ENCODE data around the gene RHEBL1. TPM values are rescaled to one million over a fixed set of nuclear protein-coding genes. Genes with fewer than 3 reads are reported as not detected.

RHEBL1 gene
- total RNA-seq, 2 experiments from 2014 or later = 5.1 to 6.0 TPM

DNA sequence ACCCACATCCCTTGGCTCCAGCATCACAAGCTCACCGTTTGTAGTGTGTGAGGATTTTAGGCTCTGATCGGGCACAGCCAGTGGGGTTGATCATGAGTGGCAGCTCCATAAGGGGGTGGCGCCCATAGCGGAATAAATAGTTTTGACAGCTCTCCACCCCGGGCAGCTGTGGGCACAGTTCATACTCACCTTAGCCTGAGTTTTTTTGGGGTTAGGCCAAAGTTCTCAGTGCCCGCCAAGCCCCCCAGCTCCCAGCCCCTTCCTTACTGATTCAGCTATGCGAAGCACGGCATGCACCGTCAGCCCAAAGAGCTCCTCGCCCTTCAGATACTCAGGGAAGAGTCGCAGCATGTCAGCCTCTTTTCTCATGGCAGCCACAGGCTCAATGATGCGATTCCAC, 45.2 kb downstream of the RHEBL1 start:
- ChIA-PET CTCF (interaction anchor here (2.0 kb wide), 1 partner anchor 36 kb away, joined by 4 read pairs; no protein-coding TSS in a partner anchor), POLR2A (no interaction called here)
- H3K36me3 Mint-ChIP-seq (ENCODE audit: low read depth) = peaks cover 81% of the 10 kb centered on the region
- TF ChIP-seq, protein P1, sequence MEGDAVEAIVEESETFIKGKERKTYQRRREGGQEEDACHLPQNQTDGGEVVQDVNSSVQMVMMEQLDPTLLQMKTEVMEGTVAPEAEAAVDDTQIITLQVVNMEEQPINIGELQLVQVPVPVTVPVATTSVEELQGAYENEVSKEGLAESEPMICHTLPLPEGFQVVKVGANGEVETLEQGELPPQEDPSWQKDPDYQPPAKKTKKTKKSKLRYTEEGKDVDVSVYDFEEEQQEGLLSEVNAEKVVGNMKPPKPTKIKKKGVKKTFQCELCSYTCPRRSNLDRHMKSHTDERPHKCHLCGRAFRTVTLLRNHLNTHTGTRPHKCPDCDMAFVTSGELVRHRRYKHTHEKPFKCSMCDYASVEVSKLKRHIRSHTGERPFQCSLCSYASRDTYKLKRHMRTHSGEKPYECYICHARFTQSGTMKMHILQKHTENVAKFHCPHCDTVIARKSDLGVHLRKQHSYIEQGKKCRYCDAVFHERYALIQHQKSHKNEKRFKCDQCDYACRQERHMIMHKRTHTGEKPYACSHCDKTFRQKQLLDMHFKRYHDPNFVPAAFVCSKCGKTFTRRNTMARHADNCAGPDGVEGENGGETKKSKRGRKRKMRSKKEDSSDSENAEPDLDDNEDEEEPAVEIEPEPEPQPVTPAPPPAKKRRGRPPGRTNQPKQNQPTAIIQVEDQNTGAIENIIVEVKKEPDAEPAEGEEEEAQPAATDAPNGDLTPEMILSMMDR (IDR thresholded peaks at IDR 0.05) = no peak
- Histone ChIP-seq H3K4me3 (ENCODE audit: low read length) (no peak overlapping the region), H3K27ac (ENCODE audit: low read depth in 1 of 2, low read length in 2 of 2) (no peak overlapping the region), H3K4me1 (ENCODE audit: insufficient read depth, low read length) (peaks cover 6% of the 10 kb centered on the region), H3K9me3 (ENCODE audit: control insufficient read depth in 1 of 2, insufficient read depth in 1 of 2, low read length in 2 of 2) (no peaks in the 10 kb centered on the region), H3K27me3 (ENCODE audit: control insufficient read depth in 1 of 2, insufficient read depth in 2 of 2, low read length in 2 of 2) (no peaks in the 10 kb centered on the region), H3K36me3 (ENCODE audit: insufficient read depth, low read length) (peaks cover 88% of the 10 kb centered on the region)
- DNase-seq (peak in 1 of 14 experiments; percentile 16), ATAC-seq (ENCODE audit: poor library complexity) (no peak)
- intact Hi-C loops (cut with DNase I, micrococcal nuclease) = loop anchor here in 1 of 2 experiments (2.0 kb wide), 1 partner anchor 20 kb away; no protein-coding TSS in a partner anchor
- H3K27me3 Mint-ChIP-seq = no peaks in the 10 kb centered on the region
- H3K4me3 Mint-ChIP-seq = no peak overlapping the region
- H3K9me3 Mint-ChIP-seq = no peaks in the 10 kb centered on the region
- H3K27ac Mint-ChIP-seq = peak overlapping the region; percentile 74
- H3K4me1 Mint-ChIP-seq (ENCODE audit: low read depth) = peaks cover 6% of the 10 kb centered on the region

DNA sequence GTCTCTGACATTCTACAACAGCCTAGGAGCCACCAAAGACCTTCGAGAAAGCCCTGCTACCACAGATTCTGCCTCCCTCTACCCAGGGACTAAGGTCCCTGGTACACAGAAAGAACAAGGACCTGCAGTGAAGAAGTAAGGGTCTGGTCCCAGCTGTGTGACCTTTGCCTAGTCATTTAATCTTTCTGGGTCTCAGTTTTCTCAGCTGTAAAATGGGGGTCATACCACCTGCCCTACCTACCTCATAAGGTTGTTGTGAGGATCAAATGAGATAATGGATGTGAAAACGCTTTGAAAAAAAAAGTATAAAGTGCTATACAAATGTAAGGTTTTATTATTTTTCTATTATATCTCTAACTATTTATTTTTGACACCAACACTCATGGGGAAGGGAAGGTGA, 46.0 kb downstream of the RHEBL1 start:
- Histone ChIP-seq H3K4me3 (ENCODE audit: low read length) (no peak overlapping the region), H3K27ac (ENCODE audit: low read depth in 1 of 2, low read length in 2 of 2) (no peak overlapping the region), H3K4me1 (ENCODE audit: insufficient read depth, low read length) (peaks cover 13% of the 10 kb centered on the region), H3K27me3 (ENCODE audit: control insufficient read depth in 1 of 2, insufficient read depth in 2 of 2, low read length in 2 of 2) (no peaks in the 10 kb centered on the region), H3K9me3 (ENCODE audit: control insufficient read depth in 1 of 2, insufficient read depth in 1 of 2, low read length in 2 of 2) (no peaks in the 10 kb centered on the region), H3K36me3 (ENCODE audit: insufficient read depth, low read length) (peaks cover 80% of the 10 kb centered on the region)
- ATAC-seq (ENCODE audit: poor library complexity) (no peak), DNase-seq (no peak)
- CTCF ChIA-PET = interaction anchor here (2.0 kb wide), 1 partner anchor 36 kb away, joined by 4 read pairs; no protein-coding TSS in a partner anchor
- H3K4me1 Mint-ChIP-seq (ENCODE audit: low read depth) = peaks cover 11% of the 10 kb centered on the region
- POLR2A ChIA-PET = no interaction called here
- no peaks in the 10 kb centered on the region for H3K27me3 Mint-ChIP-seq
- H3K4me3 Mint-ChIP-seq = no peak overlapping the region
- H3K36me3 Mint-ChIP-seq (ENCODE audit: low read depth) = peaks cover 78% of the 10 kb centered on the region
- H3K9me3 Mint-ChIP-seq = no peaks in the 10 kb centered on the region
- H3K27ac Mint-ChIP-seq = no peak overlapping the region
- TF ChIP-seq, protein P1 (IDR thresholded peaks at IDR 0.05) = no peak
- intact Hi-C loops (cut with DNase I, micrococcal nuclease) = loop anchor here in 1 of 2 experiments (2.0 kb wide), 1 partner anchor 21 kb away; no protein-coding TSS in a partner anchor

DNA sequence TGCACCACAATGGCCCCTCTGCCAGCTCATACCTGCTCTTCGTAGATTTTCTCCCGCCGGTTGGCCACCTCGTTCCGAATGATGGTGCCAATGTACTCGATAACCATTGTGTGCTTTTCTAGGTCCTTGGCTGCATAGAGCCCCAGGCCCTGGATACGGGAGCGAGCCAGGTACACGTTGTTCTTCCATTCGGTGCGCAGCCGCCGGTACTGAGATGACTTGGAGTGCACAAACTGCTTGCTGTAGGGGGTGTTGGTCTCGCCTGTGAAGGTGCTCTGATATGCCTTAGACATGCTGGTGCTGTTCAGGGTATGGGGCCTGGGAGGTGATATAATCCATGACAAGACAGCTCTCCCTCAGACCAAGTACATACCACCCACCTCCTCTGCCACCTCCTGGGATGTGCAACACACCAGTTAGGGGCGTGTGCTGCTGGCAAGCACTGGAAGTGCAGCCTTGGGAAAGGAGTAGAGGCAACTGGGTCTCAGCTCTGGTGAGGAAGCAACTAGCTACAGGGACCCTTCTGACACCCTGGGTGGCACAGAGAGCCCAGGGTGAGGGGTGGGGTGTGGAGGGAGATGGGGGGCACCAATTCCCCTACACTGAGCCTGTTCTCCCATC, 47.1 kb downstream of the RHEBL1 start:
- POLR2A ChIA-PET = no interaction called here
- no peak for ATAC-seq (ENCODE audit: poor library complexity)
- Histone ChIP-seq H3K27me3 (ENCODE audit: control insufficient read depth in 1 of 2, insufficient read depth in 2 of 2, low read length in 2 of 2) (no peaks in the 10 kb centered on the region), H3K27ac (ENCODE audit: low read depth in 1 of 2, low read length in 2 of 2) (no peak overlapping the region), H3K4me3 (ENCODE audit: low read length) (no peak overlapping the region), H3K9me3 (ENCODE audit: control insufficient read depth in 1 of 2, insufficient read depth in 1 of 2, low read length in 2 of 2) (no peaks in the 10 kb centered on the region), H3K36me3 (ENCODE audit: insufficient read depth, low read length) (peaks cover 69% of the 10 kb centered on the region), H3K4me1 (ENCODE audit: insufficient read depth, low read length) (peaks cover 20% of the 10 kb centered on the region)
- CTCF ChIA-PET = interaction anchor here (2.0 kb wide), 1 partner anchor 34 kb away, joined by 4 read pairs; no protein-coding TSS in a partner anchor
- H3K36me3 Mint-ChIP-seq (ENCODE audit: low read depth) = peaks cover 79% of the 10 kb centered on the region
- no peaks in the 10 kb centered on the region for H3K9me3 Mint-ChIP-seq
- H3K4me3 Mint-ChIP-seq = peak overlapping the region; percentile 4
- peak overlapping the region; percentile 99 for H3K27ac Mint-ChIP-seq
- H3K27me3 Mint-ChIP-seq = no peaks in the 10 kb centered on the region
- peaks cover 20% of the 10 kb centered on the region for H3K4me1 Mint-ChIP-seq (ENCODE audit: low read depth)
- TF ChIP-seq, protein P1 (IDR thresholded peaks at IDR 0.05) = no peak
- intact Hi-C loops (cut with DNase I, micrococcal nuclease) = no loop called here
- no peak for DNase-seq
